ENCODE measurements around the gene WWOX. TPM values are rescaled to one million over a fixed set of nuclear protein-coding genes. Genes with fewer than 3 reads are reported as not detected.

WWOX gene
- total and polyA plus RNA-seq, 2 of the 8 experiments (the other 6 are each of a cell fraction or from before 2014, with no cell fraction given), result 5.4 to 16.7 TPM

GRCh38 chr16:79134300-79134699 is 1034.8 kb downstream of the WWOX start:
- FAIRE-seq (no peak), DNase-seq (ENCODE audit: low read depth in 1 of 2, low spot score in 2 of 2) (no peak)
- no peak for TF ChIP-seq NRF1 (IDR thresholded peaks at IDR 0.05; ENCODE audit: low read depth, low read length)
- TF ChIP-seq GABPA (IDR thresholded peaks at IDR 0.05; ENCODE audit: borderline replicate concordance, insufficient read depth, low read length), result no peak
- no peak for TF ChIP-seq FOSL1 (IDR thresholded peaks at IDR 0.05; ENCODE audit: insufficient read depth, low read depth, low read length)
- Histone ChIP-seq H2BK20ac (ENCODE audit: low read length) (no peak overlapping the region), H3K9ac (replicated peaks in 1 of 4; ENCODE audit: extremely low read depth in 1 of 4, low read depth in 3 of 4, low read length in 3 of 4) (no peak overlapping the region), H3K36me3 (ENCODE audit: control insufficient read depth in 2 of 4, insufficient read depth in 4 of 4, low read length in 3 of 4) (no peaks in the 10 kb centered on the region), H4K91ac (replicated peaks; ENCODE audit: insufficient read length, low read length) (no peak overlapping the region), H3K9me3 (ENCODE audit: insufficient read depth in 2 of 2, low read depth in 1 of 2, low read length in 1 of 2) (no peaks in the 10 kb centered on the region), H4K20me1 (replicated peaks in 1 of 2; ENCODE audit: control insufficient read depth in 1 of 2, insufficient read depth in 2 of 2, low read length in 2 of 2) (no peaks in the 10 kb centered on the region), H3K79me1 (ENCODE audit: low read depth, low read length) (no peaks in the 10 kb centered on the region), H2AK5ac (ENCODE audit: low read depth, low read length) (no peak overlapping the region), H3K4ac (replicated peaks; ENCODE audit: insufficient read length, low read depth, low read length) (no peak overlapping the region), H3K23me2 (ENCODE audit: low read depth, low read length) (no peaks in the 10 kb centered on the region), H3K18ac (ENCODE audit: extremely low read depth, low read length) (no peak overlapping the region), H3K56ac (replicated peaks; ENCODE audit: insufficient read length, low read depth, low read length) (no peak overlapping the region), H2BK5ac (ENCODE audit: low read depth, low read length) (no peak overlapping the region), H4K5ac (ENCODE audit: insufficient read length, low read depth, low read length) (no peak overlapping the region), H2BK120ac (replicated peaks; ENCODE audit: low read depth, low read length) (no peak overlapping the region), H3K23ac (ENCODE audit: insufficient read length) (no peak overlapping the region), H2BK12ac (ENCODE audit: low read depth, low read length) (no peak overlapping the region), H3K4me1 (replicated peaks in 1 of 4; ENCODE audit: control insufficient read depth in 3 of 4, insufficient read depth in 4 of 4, low read length in 3 of 4) (peaks cover 0 to 2% (median 0%) of the 10 kb centered on the region in 4 experiments; a peak in 1 of 7 replicates), H3K4me3 (ENCODE audit: extremely low read depth in 1 of 4, insufficient read depth in 2 of 4, low read depth in 3 of 4, low read length in 4 of 4) (no peak overlapping the region), H3K14ac (ENCODE audit: insufficient read length) (no peak overlapping the region), H3K79me2 (ENCODE audit: control insufficient read depth in 1 of 2, insufficient read depth in 2 of 2, low read length in 2 of 2) (no peaks in the 10 kb centered on the region), H3K4me2 (ENCODE audit: insufficient read depth in 1 of 2, low read depth in 2 of 2, low read length in 2 of 2) (no peak overlapping the region), H3K27ac (ENCODE audit: low read depth, low read length) (no peak overlapping the region), H2BK15ac (ENCODE audit: low read length) (no peak overlapping the region), H2AFZ (ENCODE audit: low read length) (no peak overlapping the region), H4K8ac (ENCODE audit: extremely low read depth, insufficient read depth, low read length) (no peak overlapping the region), H3K27me3 (replicated peaks in 1 of 4; ENCODE audit: control insufficient read depth in 3 of 4, extremely low read depth in 1 of 4, insufficient read depth in 3 of 4, low read length in 3 of 4) (no peaks in the 10 kb centered on the region)
- ChIA-PET CTCF (ENCODE audit: partially characterized antibody) (interaction anchor here (0.9 to 1.0 kb wide), 2 partner anchors 9 kb away, joined by 3 to 4 read pairs; no protein-coding TSS in a partner anchor), POLR2A (ENCODE audit: partially characterized antibody) (no interaction called here)
- 83% methylated on average over 5 of the region's 5 CpGs; no CpG with 5 or more reads in 1 of the 2 experiments for WGBS, 2 experiments (ENCODE audit: extremely low coverage in 1 of 2, insufficient coverage in 1 of 2, insufficient read length in 1 of 2, insufficient replicate concordance in 2 of 2, low coverage in 1 of 2, low lambda C conversion rate in 2 of 2, missing lambda C conversion rate in 1 of 2)

All from H1 (cell line).